ENCODE data around the gene IGLL1.

The IGLL1 gene

DNA sequence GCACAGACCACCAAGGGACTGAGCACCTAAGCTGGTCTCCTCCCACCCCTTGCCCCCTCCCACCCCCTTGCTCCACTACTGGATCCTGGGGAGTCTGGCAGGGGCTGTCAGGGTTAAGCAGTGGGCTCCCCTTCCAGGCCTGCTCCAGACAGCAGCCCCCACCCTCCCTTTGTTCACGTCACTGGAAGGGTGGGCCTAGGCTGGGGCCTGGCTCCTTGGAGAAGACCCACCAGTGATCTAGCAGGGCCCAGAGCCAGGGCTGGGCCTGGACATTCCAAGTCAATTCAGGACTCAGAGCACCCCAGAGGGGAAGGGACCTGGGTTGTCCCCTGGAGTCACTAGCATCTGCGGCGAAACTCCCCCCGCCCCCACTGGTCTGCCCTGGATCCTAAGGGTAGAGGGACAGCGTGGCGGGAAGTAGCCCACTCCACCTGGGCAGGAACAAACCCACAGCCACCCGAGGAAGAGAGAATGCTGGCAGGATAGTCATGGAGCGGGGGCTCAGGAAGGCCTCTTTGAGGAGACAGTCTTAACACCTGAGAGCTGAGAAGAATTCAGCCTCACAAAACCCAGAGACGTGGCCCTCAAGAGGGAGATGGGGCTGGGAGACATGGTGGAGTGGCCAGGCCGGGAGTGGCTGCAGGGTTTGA lies 45.8 kb downstream of the IGLL1 start:
- TF ChIP-seq, protein P1, sequence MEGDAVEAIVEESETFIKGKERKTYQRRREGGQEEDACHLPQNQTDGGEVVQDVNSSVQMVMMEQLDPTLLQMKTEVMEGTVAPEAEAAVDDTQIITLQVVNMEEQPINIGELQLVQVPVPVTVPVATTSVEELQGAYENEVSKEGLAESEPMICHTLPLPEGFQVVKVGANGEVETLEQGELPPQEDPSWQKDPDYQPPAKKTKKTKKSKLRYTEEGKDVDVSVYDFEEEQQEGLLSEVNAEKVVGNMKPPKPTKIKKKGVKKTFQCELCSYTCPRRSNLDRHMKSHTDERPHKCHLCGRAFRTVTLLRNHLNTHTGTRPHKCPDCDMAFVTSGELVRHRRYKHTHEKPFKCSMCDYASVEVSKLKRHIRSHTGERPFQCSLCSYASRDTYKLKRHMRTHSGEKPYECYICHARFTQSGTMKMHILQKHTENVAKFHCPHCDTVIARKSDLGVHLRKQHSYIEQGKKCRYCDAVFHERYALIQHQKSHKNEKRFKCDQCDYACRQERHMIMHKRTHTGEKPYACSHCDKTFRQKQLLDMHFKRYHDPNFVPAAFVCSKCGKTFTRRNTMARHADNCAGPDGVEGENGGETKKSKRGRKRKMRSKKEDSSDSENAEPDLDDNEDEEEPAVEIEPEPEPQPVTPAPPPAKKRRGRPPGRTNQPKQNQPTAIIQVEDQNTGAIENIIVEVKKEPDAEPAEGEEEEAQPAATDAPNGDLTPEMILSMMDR (IDR thresholded peaks at IDR 0.05; ENCODE audit: extremely low read depth, insufficient read depth, missing control alignments), result no peak
- DNase-seq (ENCODE audit: low spot score), result no peak
- in situ Hi-C loops (cut with MboI; ENCODE audit: low pct_unique_long_range_greater_than_20kb, low sequenced_read_pairs, unreplicated experiment), result no loop called here

DNA sequence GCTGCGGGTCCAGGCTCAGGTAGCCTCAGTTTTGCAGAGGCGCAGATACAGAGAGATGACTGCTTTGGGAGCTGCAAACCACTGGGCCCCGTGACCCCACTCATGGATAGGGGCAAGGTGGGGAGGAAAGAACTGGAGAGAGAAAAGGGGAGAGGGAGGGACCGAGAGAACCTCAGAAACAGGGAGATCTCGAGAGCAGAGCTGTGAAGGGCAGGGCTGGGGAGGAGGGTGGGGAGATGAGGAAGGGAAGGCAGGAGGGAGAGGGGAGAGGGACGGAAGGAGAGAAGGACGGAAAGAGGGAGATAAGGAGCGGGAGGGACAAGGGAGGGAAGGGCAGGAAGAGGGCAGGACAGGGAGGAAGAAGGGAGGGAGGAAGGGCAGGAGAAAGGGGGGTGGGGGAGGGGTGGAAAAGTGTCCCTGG lies 46.3 kb downstream of the IGLL1 start:
- DNase-seq (ENCODE audit: low spot score), result no peak
- in situ Hi-C loops (cut with MboI; ENCODE audit: low pct_unique_long_range_greater_than_20kb, low sequenced_read_pairs, unreplicated experiment), result no loop called here

DNA sequence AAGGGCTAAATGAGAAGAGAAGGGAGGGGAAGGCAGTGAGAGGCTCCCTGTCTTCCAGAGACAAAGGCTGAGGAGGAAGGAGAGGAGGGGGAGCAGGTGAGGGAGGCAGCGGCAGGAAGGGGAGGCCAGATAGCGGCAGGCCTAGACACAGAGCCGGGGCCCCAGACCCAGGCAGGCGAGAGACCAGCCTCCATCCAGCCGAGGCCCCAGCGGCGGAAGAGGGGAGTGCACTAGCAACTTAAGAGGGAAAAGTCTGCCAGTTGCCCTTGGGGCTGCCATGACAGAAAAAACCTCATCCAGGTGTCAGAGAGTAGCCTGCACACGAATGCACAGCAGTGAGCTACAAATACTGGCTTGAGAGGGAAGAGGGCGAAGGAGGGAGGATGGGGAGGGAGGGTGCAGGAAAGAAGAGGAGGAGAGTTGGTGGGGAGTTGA lies 46.7 kb downstream of the IGLL1 start:
- DNase-seq (ENCODE audit: low spot score), result no peak
- TF ChIP-seq, protein P1 (IDR thresholded peaks at IDR 0.05; ENCODE audit: extremely low read depth, insufficient read depth, missing control alignments), result no peak
- in situ Hi-C loops (cut with MboI; ENCODE audit: low pct_unique_long_range_greater_than_20kb, low sequenced_read_pairs, unreplicated experiment), result no loop called here

More for the DNA sequence above, 46.3 kb downstream of the IGLL1 start:
- TF ChIP-seq, protein P1 (IDR thresholded peaks at IDR 0.05; ENCODE audit: extremely low read depth, insufficient read depth, missing control alignments), result no peak

DNA sequence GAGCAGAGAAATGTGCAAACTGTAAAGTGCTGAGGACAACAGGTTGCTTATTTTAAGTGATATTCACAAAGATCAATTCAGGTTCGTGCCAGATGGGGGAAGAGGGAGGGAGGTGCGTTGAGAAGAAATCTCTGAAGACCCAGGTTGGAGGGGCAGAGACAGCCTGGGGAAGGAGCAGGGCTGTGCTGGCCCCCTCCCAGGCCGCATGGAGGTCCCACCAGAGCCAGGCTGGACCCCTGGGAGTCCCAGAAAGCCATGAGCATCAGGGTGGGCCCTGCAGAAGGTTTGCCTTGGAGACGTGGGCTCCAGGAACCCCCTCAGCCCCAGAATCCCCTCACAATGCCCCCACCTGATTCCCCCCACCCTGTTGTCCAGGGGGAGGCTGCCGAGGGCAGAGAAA lies 47.4 kb downstream of the IGLL1 start:
- in situ Hi-C loops (cut with MboI; ENCODE audit: low pct_unique_long_range_greater_than_20kb, low sequenced_read_pairs, unreplicated experiment), result no loop called here
- TF ChIP-seq, protein P1 (IDR thresholded peaks at IDR 0.05; ENCODE audit: extremely low read depth, insufficient read depth, missing control alignments), result no peak

DNA sequence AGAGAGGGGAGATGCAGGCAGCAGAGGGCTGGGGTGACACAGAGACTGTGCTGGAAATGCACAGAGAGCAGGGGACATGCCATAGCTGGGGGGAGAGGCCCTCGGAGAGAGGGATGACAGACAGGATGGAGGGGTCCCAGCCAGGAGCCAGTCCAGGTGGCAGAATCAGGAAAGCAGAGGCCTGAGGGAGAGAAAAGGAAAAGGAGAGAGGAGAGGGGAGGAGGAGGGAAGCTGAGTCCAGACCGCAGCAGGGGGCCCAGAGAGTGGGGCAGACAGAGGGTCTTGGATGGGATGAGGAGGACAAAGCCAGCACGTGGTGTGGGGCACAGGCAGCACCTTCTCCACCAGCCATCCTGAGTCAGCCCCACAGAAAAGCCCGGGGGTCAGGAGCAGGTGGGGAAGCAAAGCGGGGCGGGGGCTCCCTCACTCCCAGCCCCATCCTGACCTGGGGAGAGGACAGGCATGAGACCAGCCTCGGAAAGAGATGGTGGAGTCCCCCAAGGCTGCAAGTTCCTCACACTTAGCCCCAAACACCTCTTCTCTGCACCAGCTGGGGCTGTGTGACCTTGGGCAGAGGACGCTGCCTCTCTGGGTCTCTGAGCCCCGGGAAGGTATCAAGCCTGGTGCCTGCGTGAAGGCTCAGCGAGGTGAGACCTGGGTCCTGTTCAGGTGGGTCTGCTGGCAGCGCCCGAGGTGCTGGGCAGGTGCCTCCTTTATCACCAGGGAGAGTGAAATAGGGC lies 48.0 kb downstream of the IGLL1 start:
- TF ChIP-seq, protein P1 (IDR thresholded peaks at IDR 0.05; ENCODE audit: extremely low read depth, insufficient read depth, missing control alignments), result no peak
- in situ Hi-C loops (cut with MboI; ENCODE audit: low pct_unique_long_range_greater_than_20kb, low sequenced_read_pairs, unreplicated experiment), result no loop called here

More for the DNA sequence above, 47.4 kb downstream of the IGLL1 start:
- DNase-seq (ENCODE audit: low spot score), result no peak

DNA sequence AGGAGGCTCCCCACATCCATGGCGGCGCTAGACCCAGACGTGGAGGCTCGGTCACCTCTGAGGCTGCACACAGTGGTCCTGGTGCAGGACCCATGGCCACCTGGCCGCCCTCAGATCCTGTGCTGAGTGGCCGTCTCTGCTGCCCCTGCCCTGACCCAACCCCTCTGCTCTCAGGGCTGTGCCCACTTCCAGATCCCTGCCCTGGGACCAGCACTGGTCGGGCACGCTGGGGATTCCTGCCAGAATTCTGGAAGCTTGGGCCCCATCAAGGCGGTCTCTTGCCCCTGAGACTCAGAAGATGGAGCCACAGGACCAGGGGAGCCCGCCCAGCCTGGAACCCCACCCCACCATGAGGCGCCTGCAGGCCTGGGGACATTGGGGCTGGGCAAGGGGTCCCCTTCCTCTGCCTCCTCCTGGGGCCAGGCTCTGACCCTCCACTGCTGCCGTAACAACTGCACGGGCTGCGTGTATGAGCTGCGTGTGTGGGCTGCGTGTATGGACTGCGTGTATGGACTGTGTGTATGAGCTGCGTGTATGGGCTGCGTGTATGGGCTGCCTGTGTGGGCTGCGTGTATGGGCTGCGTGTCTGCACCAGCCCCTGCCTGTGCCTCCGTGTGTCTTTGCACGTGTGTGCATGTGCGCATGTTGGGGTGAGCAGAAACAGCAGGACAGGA lies 48.7 kb downstream of the IGLL1 start:
- no peak for DNase-seq (ENCODE audit: low spot score)
- TF ChIP-seq, protein P1 (IDR thresholded peaks at IDR 0.05; ENCODE audit: extremely low read depth, insufficient read depth, missing control alignments), result no peak
- in situ Hi-C loops (cut with MboI; ENCODE audit: low pct_unique_long_range_greater_than_20kb, low sequenced_read_pairs, unreplicated experiment), result no loop called here

More for the DNA sequence above, 48.0 kb downstream of the IGLL1 start:
- no peak for DNase-seq (ENCODE audit: low spot score)
